Fibroblast of upper back skin (primary cell): ENCODE measurements around the gene CFL1.

Experiments used
- DNase-seq: peaks from one replicate; pipeline ENCODE4 v3.0.0-alpha.2; 2013

The CFL1 gene

GRCh38 chr11:65887723-65888162 is 29.8 kb upstream of the CFL1 start:
- DNase-seq, result no peak

DNA sequence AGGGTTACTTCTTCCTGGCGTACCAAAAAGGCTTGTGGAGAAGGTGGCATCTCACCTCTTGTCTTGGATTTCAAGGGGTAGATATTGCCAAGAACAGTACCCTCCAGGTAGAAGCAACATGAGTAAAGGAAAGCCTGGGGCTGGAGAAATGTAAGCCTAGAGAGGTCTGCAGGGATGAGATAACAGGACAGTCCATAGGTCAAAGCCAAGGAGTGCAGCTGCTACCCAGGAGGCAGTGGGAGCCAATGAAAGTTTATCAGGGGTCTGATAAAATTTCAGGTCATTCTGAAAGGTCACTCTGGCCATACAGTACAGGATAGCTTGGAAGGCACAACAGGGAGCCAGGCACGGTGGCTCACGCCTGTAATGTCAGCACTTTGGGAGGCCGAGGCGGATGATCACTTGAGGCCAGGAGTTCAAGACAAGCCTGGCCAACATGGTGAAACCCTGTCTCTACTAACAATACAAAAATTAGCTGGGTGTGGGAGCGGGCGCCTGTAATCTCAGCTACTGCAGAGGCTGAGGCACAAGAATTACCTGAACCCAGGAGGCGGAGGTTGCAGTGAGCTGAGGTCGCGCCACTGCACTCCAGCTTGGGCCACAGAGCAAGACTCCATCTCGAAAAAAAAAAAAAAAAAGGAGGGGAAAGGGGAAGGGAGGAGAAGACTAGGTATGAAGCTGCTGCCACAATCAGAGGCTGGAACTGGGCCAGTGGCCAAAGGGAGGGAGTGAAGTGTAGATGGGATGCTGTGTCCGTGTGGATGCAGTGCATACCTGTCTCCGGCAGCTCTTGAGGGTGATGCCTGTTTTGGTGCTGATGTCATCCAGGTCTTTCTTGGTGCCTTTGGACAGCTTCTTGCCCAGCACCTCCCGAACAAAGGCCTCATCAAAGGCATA is 29.1 kb upstream of the CFL1 start:
- no peak for DNase-seq

- DNase-seq, result no peak
Observed at GRCh38 chr11:65885808-65886536, 28.0 kb upstream of the CFL1 start.

- DNase-seq, result no peak
Observed at GRCh38 chr11:65885231-65885630, 27.3 kb upstream of the CFL1 start.

GRCh38 chr11:65884716-65885092 is 26.7 kb upstream of the CFL1 start:
- DNase-seq, result peak; percentile 66

DNA sequence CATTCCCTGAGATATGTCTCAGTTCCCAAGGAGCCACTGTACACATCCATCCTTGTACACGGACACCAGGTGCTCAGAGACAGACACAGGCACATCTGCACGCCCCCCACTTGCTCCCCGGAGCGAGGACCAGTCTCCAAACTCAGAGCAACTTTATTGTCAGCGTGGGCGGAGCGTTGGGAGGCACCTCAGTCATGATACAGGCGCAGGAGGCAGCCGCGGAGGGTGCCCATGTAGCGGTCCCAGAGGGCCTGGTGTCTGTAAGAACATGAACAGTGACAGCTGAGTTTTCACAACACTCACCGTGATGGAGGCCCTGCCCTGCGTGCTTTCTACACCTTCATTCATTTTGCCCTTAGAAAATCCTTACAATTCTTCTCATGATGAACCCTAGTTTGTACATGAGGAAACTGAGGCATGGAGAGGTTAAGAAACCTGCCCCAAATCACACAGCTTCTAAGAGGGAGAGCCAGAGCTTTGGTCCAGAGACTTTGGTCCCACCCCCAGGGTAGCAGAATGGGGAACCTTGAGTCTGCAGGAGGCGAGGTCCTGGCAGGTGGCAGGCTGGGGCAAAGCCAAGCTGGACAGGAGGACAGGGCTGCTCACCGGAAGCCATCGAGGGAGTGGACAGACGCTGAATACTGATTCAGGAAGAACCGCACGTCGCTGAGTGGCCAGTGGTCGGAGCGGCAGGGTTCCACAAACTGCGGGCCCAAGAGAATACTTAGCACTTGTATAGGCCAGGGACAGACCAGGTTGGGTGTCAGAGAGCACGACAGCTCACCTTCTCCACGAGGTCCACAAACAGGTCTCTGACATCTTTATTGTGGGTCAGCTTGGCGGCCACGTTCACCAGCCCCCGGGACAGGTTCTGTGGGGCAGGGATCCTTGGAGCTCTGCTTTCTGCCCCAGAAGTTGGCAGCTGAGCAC is 26.1 kb upstream of the CFL1 start:
- DNase-seq, result no peak

GRCh38 chr11:65883058-65883761 is 25.2 kb upstream of the CFL1 start:
- DNase-seq, result no peak

GRCh38 chr11:65882120-65883057 is 24.4 kb upstream of the CFL1 start:
- no peak for DNase-seq

DNA sequence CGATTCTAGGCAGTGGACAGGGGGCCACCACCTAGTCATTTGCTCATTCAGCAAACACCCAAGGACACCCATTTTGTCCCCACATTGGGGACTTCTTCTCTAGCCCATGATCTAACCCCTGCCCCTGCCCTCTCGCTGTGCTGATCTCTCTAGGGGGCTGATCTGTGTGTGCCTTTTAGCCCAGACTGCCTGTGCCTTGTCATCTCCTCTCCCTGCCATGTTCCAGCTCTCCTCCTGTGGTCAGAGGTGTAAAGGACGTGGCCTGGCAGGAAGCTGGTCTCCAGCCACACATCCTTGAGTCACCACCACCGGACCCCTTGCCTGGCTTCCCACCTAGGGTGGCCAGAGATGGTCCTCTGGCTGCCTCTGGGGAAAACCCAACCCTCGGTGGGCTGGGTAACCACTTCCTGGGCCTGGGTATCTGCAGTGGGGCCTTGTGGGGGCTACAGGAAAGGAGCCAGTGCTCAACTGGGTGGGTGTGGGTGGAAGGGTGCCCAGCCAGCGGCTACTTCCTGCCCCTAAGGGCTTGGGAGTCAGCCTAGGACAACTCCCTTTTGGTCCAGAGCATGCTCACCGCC is 23.0 kb upstream of the CFL1 start:
- no peak for DNase-seq

GRCh38 chr11:65880027-65880426 is 22.0 kb upstream of the CFL1 start:
- no peak for DNase-seq

- DNase-seq, result no peak
Observed at GRCh38 chr11:65879617-65880016, 21.6 kb upstream of the CFL1 start, which contains the start of gene CTSW. Gene CTSW (plus strand): TSS chr11:65879837. CDS start chr11:65879855, 18 bp downstream.

DNA sequence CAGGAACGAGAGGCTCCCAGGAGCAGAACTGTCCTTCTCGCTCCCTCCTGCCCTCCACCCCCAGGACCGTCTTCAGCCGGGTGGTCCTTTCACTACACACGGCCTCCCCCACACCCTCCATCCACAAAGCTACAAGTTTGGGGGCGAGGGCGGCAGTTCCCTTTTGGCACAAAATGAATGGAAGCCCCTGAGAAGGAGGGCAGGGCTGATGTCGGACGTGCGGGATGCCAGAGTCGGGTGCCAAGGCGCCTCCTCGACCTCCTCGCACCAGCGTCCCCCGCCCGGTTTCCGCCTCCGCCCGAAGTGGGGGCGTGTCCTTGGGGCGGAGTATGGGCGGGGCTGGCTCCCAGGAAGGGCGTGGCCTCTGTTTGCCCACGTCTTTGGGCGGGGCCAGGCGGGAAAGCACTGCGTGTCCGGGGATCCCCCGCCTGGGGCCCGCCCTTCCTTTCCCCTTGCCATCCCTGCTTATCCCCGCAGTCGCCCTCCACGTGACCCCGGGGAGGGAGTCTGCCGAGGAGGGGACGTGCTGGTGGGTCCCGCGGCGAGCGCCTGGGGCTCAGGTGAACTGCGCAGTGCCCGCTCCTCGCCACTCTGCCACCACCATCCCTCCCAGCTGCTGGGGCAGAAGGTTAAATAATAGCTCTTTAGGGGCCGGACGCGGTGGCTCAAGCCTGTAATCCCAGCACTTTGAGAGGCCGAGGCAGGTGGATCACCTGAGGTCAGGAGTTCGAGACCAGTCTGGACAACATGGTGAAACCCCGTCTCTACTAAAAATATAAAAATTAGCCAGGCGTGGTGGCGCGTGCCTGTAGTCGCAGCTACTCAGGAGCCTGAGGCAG is 15.6 kb upstream of the CFL1 start:
- DNase-seq, result peak; percentile 92

DNA sequence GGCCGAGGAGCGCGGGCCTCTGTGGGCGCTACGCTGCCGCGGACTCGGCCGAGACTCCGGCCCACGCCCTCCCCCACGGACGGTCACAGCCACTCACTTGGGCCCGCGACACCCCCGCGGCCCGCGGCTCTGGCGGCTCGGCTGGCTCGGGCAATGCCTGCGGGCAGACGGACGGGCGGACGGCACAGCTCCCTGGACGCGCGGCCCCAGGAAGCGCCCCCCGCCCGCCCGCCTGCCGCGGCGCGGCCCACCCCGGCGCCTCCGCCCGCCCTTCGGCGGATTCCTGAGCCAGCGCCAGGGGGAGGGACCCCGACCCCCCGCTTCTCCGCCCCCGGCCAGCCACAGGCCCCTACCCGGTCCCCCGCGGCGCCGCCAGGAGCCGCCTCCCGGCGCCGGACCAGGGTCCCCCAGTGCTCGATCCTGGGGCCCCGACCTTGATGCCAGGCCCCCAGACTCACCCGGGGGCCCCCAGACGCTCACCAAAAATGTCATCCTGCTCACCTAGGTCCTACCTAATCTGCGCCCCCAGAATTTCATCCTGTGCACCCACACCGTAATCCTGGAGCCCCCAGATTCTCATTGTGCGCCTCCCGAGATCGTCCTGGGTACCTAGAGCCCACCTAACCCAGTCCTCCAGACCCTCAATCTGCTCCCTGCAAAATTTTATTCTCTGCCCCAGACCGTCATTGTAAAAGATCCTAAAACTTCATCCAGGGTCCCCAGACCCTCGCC is 14.8 kb upstream of the CFL1 start, which contains the start of gene EFEMP2:
EFEMP2 (minus strand) TSS at position 215 of the 732 bp plus-strand sequence. CDS start 446 bp downstream, outside the sequence.
- DNase-seq, result peak; percentile 74

DNA sequence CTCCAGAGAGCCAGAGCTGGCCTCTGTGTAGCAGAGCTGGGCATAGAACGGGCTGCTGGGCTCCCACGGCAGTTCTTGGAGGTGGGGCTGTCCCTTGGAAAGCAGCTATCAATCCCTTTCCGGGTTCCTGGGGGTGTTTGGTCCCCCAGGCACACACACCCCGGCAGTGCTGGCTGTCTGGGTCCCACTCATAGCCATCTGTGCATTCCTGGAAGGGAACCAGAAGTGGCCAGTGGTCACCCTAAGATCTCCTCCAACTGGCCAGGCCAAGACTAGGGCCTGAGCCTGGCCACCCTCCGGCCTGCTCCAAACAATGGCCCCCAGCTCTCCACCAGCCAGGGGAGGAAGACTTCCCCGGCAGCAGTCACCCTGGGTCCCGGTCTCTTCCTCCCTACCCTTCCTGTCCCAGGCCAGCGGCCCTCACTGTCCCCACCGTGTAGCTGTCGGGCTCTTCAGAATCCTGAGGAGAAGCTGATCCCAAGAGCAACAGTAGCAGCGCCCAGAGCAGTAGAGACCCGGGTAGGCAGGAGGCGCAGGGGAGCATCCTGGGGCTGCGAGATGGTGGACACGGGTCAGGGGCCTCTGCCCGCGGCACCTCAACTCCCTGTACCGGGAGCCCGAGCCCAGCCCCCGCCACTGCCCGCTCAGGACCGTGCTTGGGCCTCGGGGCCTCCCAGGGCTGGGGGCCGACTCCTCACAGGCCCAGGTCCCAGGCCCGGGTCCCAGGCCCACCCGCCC is 14.0 kb upstream of the CFL1 start:
- no peak for DNase-seq

- DNase-seq, result no peak
Observed at GRCh38 chr11:65870706-65871681, 13.0 kb upstream of the CFL1 start.

GRCh38 chr11:65870307-65870658 is 12.3 kb upstream of the CFL1 start:
- DNase-seq, result no peak
